Measurements from ENCODE around the gene PDXK. TPM values are rescaled to one million over a fixed set of nuclear protein-coding genes. Genes with fewer than 3 reads are reported as not detected.

PDXK gene
- total RNA-seq, 4 donors from 2014 or later = 15.9 to 89.8 (median 49.8) TPM

- H3K4me3 ChIP-seq = no peak overlapping the region
- no peak for DNase-seq
- H3K27me3 ChIP-seq = no peaks in the 10 kb centered on the region
- TF ChIP-seq POLR2A (IDR thresholded peaks at IDR 0.05) (no peak), CTCF (IDR thresholded peaks at IDR 0.05) (no peak)
- peaks cover 0 to 24% of the 10 kb centered on the region in 2 donors for H3K4me1 ChIP-seq
- H3K36me3 ChIP-seq = no peaks in the 10 kb centered on the region
- H3K9me3 ChIP-seq = no peaks in the 10 kb centered on the region
- intact Hi-C loops (cut with DNase I; ENCODE audit: low total_unique reads) = no loop called here
- H3K27ac ChIP-seq = peak overlapping the region; percentile 13 to 22
These were observed 14.7 kb downstream of the PDXK start for GRCh38 chr21:43733529-43734071.

GRCh38 chr21:43734131-43734927, 15.4 kb downstream of the PDXK start:
- no peaks in the 10 kb centered on the region for H3K27me3 ChIP-seq
- intact Hi-C loops (cut with DNase I; ENCODE audit: low total_unique reads) = no loop called here
- no peak for DNase-seq
- H3K36me3 ChIP-seq = no peaks in the 10 kb centered on the region
- H3K4me1 ChIP-seq = peaks cover 0 to 19% of the 10 kb centered on the region in 2 donors
- TF ChIP-seq POLR2A (IDR thresholded peaks at IDR 0.05) (no peak), CTCF (IDR thresholded peaks at IDR 0.05) (no peak)
- H3K27ac ChIP-seq = peak overlapping the region in 1 of 2 donors; percentile 10
- H3K9me3 ChIP-seq = no peaks in the 10 kb centered on the region
- no peak overlapping the region for H3K4me3 ChIP-seq

GRCh38 chr21:43734928-43735229, 15.9 kb downstream of the PDXK start:
- Histone ChIP-seq H3K27ac (peak overlapping the region in 1 of 2 donors; percentile 45), H3K27me3 (no peaks in the 10 kb centered on the region), H3K4me1 (peaks cover 0 to 19% of the 10 kb centered on the region in 2 donors), H3K4me3 (no peak overlapping the region), H3K9me3 (no peaks in the 10 kb centered on the region), H3K36me3 (no peaks in the 10 kb centered on the region)
- intact Hi-C loops (cut with DNase I; ENCODE audit: low total_unique reads) = no loop called here
- TF ChIP-seq POLR2A (IDR thresholded peaks at IDR 0.05) (no peak), CTCF (IDR thresholded peaks at IDR 0.05) (no peak)
- no peak for DNase-seq

- H3K27ac ChIP-seq = peak overlapping the region in 1 of 2 donors; percentile 45
- DNase-seq = no peak
- TF ChIP-seq CTCF (IDR thresholded peaks at IDR 0.05) = no peak
- no peak for TF ChIP-seq POLR2A (IDR thresholded peaks at IDR 0.05)
- no peak overlapping the region for H3K4me3 ChIP-seq
- peaks cover 0 to 19% of the 10 kb centered on the region in 2 donors for H3K4me1 ChIP-seq
- H3K9me3 ChIP-seq = no peaks in the 10 kb centered on the region
- no peaks in the 10 kb centered on the region for H3K27me3 ChIP-seq
- intact Hi-C loops (cut with DNase I; ENCODE audit: low total_unique reads) = no loop called here
- H3K36me3 ChIP-seq = no peaks in the 10 kb centered on the region
These were observed 16.5 kb downstream of the PDXK start for GRCh38 chr21:43735236-43736091.

All from uterus (tissue), 4 donors.